HepG2 (cell line): ENCODE results near the gene PHKB. TPM values are rescaled to one million over a fixed set of nuclear protein-coding genes. Genes with fewer than 3 reads are reported as not detected.
A peak's percentile ranks its signal among the peaks of the same experiment; 100 is the strongest.

Source experiments
- AGO2 ChIP-seq: fragments of 200-400 bp; formaldehyde crosslinking; optimal IDR thresholded peaks from 2 replicates; pipeline ENCODE3; 2017; ENCODE audit warnings: mild to moderate bottlenecking, low read depth, low read length, moderate library complexity
- BORCS8-MEF2B ChIP-seq: sonication (generic); formaldehyde crosslinking; IDR thresholded peaks from 2 replicates; pipeline ENCODE4 v1.8.0; 2022; ENCODE audit warnings: mild to moderate bottlenecking, missing genetic modification reagents
- CEBPB ChIP-seq: IDR thresholded peaks from 2 replicates; pipeline ENCODE4 v1.6.1; 2011; ENCODE audit warnings: low read depth, low read length, improper control_type of control experiment, borderline replicate concordance
- ELF1 ChIP-seq: sonication (generic); formaldehyde crosslinking; IDR thresholded peaks from 2 replicates; pipeline ENCODE4 v1.4.0; 2020; ENCODE audit warnings: missing genetic modification reagents
- IKZF4 ChIP-seq: sonication (generic); formaldehyde crosslinking; IDR thresholded peaks from 2 replicates; pipeline ENCODE4 v1.5.1; 2020; ENCODE audit warnings: borderline replicate concordance, mild to moderate bottlenecking, low read depth, missing genetic modification reagents; ENCODE audit errors: not compliant biosample characterization
- MAFF ChIP-seq: IDR thresholded peaks from 2 replicates; pipeline ENCODE4 v1.6.1; 2011; ENCODE audit warnings: low read depth, low read length, improper control_type of control experiment
- NCOR1 ChIP-seq: fragments of 200-600 bp; sonication (generic); IDR thresholded peaks from 2 replicates; pipeline ENCODE4 v1.7.0; 2017; ENCODE audit warnings: antibody characterized with exemption, low read length, borderline replicate concordance
- NFYC ChIP-seq: IDR thresholded peaks from 2 replicates; pipeline ENCODE4 v1.6.1; 2016; ENCODE audit warnings: missing genetic modification reagents, missing compliant biosample characterization
- NPAS2 ChIP-seq: sonication (generic); formaldehyde crosslinking; IDR thresholded peaks from 2 replicates; pipeline ENCODE4 v1.8.0; 2022; ENCODE audit warnings: mild to moderate bottlenecking, missing genetic modification reagents, borderline replicate concordance
- PCBP2 ChIP-seq: fragments of 200-400 bp; formaldehyde crosslinking; optimal IDR thresholded peaks from 2 replicates; pipeline ENCODE3; 2018; ENCODE audit warnings: low read length, low read depth; ENCODE audit not compliant: poor library complexity, severe bottlenecking
- PHF21A ChIP-seq: sonication (generic); formaldehyde crosslinking; IDR thresholded peaks from 2 replicates; pipeline ENCODE4 v1.5.0; 2020; ENCODE audit warnings: mild to moderate bottlenecking, missing genetic modification reagents
- PRPF4 ChIP-seq: fragments of 200-400 bp; formaldehyde crosslinking; IDR thresholded peaks from 2 replicates; pipeline ENCODE4 v1.6.1; 2016; ENCODE audit warnings: low read length, low read depth; ENCODE audit not compliant: poor library complexity, severe bottlenecking
- SIN3B ChIP-seq: fragments of 150-350 bp; IDR thresholded peaks from 2 replicates; pipeline ENCODE4 v1.6.1; 2014; ENCODE audit warnings: low read length
- SNRNP70 ChIP-seq: fragments of 200-400 bp; formaldehyde crosslinking; IDR thresholded peaks from 2 replicates; pipeline ENCODE4 v1.6.1; 2017; ENCODE audit warnings: mild to moderate bottlenecking, low read depth, low read length, moderate library complexity
- SOX5 ChIP-seq: IDR thresholded peaks from 2 replicates; pipeline ENCODE4 v1.6.1; 2016; ENCODE audit warnings: borderline replicate concordance
- SRSF1 ChIP-seq: fragments of 200-400 bp; formaldehyde crosslinking; optimal IDR thresholded peaks from 2 replicates; pipeline ENCODE3; 2017; ENCODE audit warnings: mild to moderate bottlenecking, low read depth, low read length, moderate library complexity
- STAG1 ChIP-seq: sonication (generic); formaldehyde crosslinking; IDR thresholded peaks from 2 replicates; pipeline ENCODE4 v1.4.0; 2020; ENCODE audit warnings: missing genetic modification reagents
- TBX2 ChIP-seq: sonication (generic); formaldehyde crosslinking; IDR thresholded peaks from 2 replicates; pipeline ENCODE4 v1.5.0; 2020; ENCODE audit warnings: missing genetic modification reagents, mild to moderate bottlenecking, borderline replicate concordance
- ZEB1 ChIP-seq: IDR thresholded peaks from 2 replicates; pipeline ENCODE4 v1.6.1; 2012; ENCODE audit warnings: mild to moderate bottlenecking, low read depth, inconsistent platforms; ENCODE audit not compliant: insufficient replicate concordance
- ZNF343 ChIP-seq: sonication (generic); formaldehyde crosslinking; IDR thresholded peaks from 2 replicates; pipeline ENCODE4 v1.4.0; 2020; ENCODE audit warnings: mild to moderate bottlenecking, missing genetic modification reagents
- ZNF644 ChIP-seq: IDR thresholded peaks from 2 replicates; pipeline ENCODE4 v1.6.1; 2016; ENCODE audit warnings: low read depth
- polyA plus RNA-seq, 8 experiments: library from polyadenylated mRNA; depleted of rRNA in 3 of 8; stranded (reverse) in 7 of 8; unstranded in 1 of 8; fragments of >200 nt; fragmentation: Illumina TruSeq in 4 of 8; extraction: Trizol in 4 of 8; gene quantifications; 2 replicates each; pipeline versions ENCODE4 v1.2.1 to v1.2.3, GENCODE V29; 2011 to 2016; ENCODE audit warnings: low read depth in 4 of 8, missing spikeins in 1 of 8, mixed read lengths in 1 of 8; ENCODE audit not compliant: insufficient read depth in 1 of 8
- total RNA-seq, 5 experiments: library from RNA; depleted of rRNA; stranded (reverse); fragments of >200 nt; fragmentation: Illumina TruSeq; extraction: Trizol; gene quantifications; 2 replicates each; pipeline ENCODE4 v1.2.3, GENCODE V29; 2016; ENCODE audit warnings: low read depth in 1 of 5
- TF ChIP-seq, protein P1 (sequence below): sonication (generic); formaldehyde crosslinking; IDR thresholded peaks from 2 replicates; pipeline ENCODE4 v1.5.0; 2020; ENCODE audit warnings: missing genetic modification reagents
- TF ChIP-seq, protein P2 (sequence below): sonication (generic); formaldehyde crosslinking; IDR thresholded peaks from 2 replicates; pipeline ENCODE4 v1.8.0; 2022; ENCODE audit warnings: mild to moderate bottlenecking, missing genetic modification reagents; ENCODE audit not compliant: insufficient replicate concordance
- TF ChIP-seq, protein P3 (sequence below): sonication (generic); formaldehyde crosslinking; IDR thresholded peaks from 2 replicates; pipeline ENCODE4 v1.4.0; 2020; ENCODE audit warnings: missing genetic modification reagents
- TF ChIP-seq, protein P4 (sequence below): sonication (generic); formaldehyde crosslinking; IDR thresholded peaks from 2 replicates; pipeline ENCODE4 v1.4.0; 2020; ENCODE audit warnings: missing genetic modification reagents, borderline replicate concordance
- TF ChIP-seq, protein P5 (sequence below): sonication (generic); formaldehyde crosslinking; IDR thresholded peaks from 2 replicates; pipeline ENCODE4 v1.5.1; 2020; ENCODE audit warnings: missing genetic modification reagents, mild to moderate bottlenecking, borderline replicate concordance

The PHKB gene
- total and polyA plus RNA-seq, 2 of the 13 experiments (the other 11 are each of a cell fraction or from before 2014, with no cell fraction given): 66.0 to 80.8 TPM

DNA sequence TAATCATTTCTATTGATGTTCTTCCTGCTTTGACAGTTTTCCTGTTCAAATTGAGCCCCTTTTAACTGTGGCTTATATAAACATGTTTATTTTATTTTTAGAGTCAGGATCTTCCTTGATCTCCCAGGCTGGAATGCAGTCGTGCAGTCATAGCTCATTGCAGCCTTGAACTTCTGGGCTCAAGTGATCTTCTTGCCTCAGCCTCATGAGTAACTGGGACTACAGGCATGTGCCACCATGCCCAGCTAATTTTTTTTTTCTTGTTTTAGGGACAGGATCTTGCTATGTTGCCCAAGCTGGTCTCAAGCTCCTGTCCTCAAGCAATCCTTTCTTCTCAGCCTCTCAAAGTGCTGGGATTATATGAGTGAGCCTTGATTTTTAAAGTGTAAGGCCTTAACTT lies 14.7 kb downstream of the PHKB start (continued):
- TF ChIP-seq TBX2 (CRISPR knock-in tag) (peak; percentile 82; the same call in 1 of the 2 replicates), NPAS2 (CRISPR knock-in tag) (no peak), SIN3B (no peak), CEBPB (peak; percentile 43; the same call in 1 of the 2 replicates), PCBP2 (no peak), ZNF644 (CRISPR knock-in tag) (peak; percentile 77), IKZF4 (CRISPR knock-in tag) (no peak), SNRNP70 (no peak), PRPF4 (no peak), MAFF (no peak), STAG1 (CRISPR knock-in tag) (peak; percentile 24; the same call in 1 of the 2 replicates), ZEB1 (no peak), ELF1 (CRISPR knock-in tag) (no peak), SOX5 (peak; percentile 84), ZNF343 (CRISPR knock-in tag) (no peak), SRSF1 (no peak), NFYC (no peak), NCOR1 (peak; percentile 61; the same call in 1 of the 2 replicates), BORCS8-MEF2B (no peak), AGO2 (no peak), PHF21A (CRISPR knock-in tag) (peak; percentile 36; the same call in 1 of the 2 replicates)
- TF ChIP-seq, protein P1, sequence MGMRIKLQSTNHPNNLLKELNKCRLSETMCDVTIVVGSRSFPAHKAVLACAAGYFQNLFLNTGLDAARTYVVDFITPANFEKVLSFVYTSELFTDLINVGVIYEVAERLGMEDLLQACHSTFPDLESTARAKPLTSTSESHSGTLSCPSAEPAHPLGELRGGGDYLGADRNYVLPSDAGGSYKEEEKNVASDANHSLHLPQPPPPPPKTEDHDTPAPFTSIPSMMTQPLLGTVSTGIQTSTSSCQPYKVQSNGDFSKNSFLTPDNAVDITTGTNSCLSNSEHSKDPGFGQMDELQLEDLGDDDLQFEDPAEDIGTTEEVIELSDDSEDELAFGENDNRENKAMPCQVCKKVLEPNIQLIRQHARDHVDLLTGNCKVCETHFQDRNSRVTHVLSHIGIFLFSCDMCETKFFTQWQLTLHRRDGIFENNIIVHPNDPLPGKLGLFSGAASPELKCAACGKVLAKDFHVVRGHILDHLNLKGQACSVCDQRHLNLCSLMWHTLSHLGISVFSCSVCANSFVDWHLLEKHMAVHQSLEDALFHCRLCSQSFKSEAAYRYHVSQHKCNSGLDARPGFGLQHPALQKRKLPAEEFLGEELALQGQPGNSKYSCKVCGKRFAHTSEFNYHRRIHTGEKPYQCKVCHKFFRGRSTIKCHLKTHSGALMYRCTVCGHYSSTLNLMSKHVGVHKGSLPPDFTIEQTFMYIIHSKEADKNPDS (CRISPR knock-in tag): no peak
- TF ChIP-seq, protein P2, sequence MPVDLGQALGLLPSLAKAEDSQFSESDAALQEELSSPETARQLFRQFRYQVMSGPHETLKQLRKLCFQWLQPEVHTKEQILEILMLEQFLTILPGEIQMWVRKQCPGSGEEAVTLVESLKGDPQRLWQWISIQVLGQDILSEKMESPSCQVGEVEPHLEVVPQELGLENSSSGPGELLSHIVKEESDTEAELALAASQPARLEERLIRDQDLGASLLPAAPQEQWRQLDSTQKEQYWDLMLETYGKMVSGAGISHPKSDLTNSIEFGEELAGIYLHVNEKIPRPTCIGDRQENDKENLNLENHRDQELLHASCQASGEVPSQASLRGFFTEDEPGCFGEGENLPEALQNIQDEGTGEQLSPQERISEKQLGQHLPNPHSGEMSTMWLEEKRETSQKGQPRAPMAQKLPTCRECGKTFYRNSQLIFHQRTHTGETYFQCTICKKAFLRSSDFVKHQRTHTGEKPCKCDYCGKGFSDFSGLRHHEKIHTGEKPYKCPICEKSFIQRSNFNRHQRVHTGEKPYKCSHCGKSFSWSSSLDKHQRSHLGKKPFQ (CRISPR knock-in tag): no peak
- TF ChIP-seq, protein P3, sequence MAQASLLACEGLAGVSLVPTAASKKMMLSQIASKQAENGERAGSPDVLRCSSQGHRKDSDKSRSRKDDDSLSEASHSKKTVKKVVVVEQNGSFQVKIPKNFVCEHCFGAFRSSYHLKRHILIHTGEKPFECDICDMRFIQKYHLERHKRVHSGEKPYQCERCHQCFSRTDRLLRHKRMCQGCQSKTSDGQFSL (CRISPR knock-in tag): no peak
- TF ChIP-seq, protein P4, sequence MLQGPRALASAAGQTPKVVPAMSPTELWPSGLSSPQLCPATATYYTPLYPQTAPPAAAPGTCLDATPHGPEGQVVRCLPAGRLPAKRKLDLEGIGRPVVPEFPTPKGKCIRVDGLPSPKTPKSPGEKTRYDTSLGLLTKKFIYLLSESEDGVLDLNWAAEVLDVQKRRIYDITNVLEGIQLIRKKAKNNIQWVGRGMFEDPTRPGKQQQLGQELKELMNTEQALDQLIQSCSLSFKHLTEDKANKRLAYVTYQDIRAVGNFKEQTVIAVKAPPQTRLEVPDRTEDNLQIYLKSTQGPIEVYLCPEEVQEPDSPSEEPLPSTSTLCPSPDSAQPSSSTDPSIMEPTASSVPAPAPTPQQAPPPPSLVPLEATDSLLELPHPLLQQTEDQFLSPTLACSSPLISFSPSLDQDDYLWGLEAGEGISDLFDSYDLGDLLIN: no peak
- TF ChIP-seq, protein P5, sequence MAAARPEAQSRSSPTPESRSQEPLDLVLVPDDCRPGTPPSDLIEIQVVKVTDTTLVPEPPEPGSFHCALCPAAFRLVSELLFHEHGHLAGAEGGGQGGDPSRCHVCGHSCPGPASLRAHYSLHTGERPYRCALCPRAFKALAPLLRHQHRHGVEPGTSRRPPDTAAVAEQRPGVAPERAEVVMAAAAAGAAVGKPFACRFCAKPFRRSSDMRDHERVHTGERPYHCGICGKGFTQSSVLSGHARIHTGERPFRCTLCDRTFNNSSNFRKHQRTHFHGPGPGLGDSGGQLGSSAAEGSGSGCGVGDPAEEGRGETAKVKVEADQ (CRISPR knock-in tag): no peak
